Measurements from ENCODE around the gene CFAP92.

CFAP92 gene

DNA sequence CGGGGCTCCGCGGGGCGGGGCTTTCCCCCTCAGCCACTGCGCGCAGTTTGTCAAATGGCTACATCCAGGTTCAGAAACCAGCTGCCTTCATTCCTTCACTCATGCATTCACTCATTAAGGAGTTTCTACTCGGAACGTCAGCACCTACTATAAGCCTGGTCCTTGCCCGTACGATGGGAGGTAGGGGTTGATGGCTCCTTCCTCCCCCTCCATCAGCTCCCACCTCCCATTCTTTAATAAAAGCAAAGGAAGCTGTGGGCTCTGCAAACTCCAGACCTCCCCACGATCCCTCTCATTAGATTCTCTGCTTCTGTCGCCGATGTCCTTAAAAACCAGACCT, 267 bp upstream of the CFAP92 start:
- no peak for DNase-seq (ENCODE audit: extremely low spot score)
- TF ChIP-seq CTCF (IDR thresholded peaks at IDR 0.05; ENCODE audit: control extremely low read depth, extremely low read depth, low read depth, missing control alignments) = no peak
- ChIA-PET POLR2A (interaction anchor here (0.9 kb wide), 1 partner anchor 322 kb away, joined by 3 read pairs; a partner anchor contains a TSS), CTCF (interaction anchor here (0.8 to 3.2 kb wide), 3 partner anchors 10 to 313 kb away, joined by 3 to 17 read pairs (median 3); no protein-coding TSS in a partner anchor)

DNA sequence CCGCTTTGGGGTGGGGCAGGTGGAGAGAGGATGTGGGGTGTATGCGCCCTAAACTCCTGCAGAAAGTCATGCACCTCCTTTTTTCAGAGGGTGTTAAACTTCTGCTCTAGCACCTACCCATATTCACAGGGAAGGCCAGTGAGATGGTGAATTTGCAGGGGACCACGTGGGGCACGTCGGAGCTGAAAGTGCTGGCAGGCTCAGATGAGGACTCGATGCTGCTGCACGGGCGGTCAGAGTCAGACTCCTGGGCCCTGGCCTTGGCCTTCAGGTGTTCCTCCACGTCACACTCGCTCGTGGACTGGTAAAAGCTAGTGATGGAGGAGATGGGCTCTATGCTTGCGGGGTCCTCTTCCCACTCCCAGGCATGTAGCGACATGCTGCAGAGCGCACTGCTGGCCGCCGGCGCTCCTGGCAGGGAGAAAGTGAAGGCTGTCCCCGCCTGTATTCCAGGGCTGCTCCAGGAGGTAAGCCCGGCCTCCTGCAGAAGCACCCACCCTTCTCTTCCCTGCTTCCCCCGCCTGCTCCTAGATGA, 883 bp downstream of the CFAP92 start:
- TF ChIP-seq CTCF (IDR thresholded peaks at IDR 0.05; ENCODE audit: control extremely low read depth, extremely low read depth, low read depth, missing control alignments) = no peak
- no peak for DNase-seq (ENCODE audit: extremely low spot score)
- CTCF ChIA-PET = no interaction called here
- POLR2A ChIA-PET = no interaction called here

GRCh38 chr3:128991355-128991895, 2.5 kb downstream of the CFAP92 start:
- no peak for TF ChIP-seq CTCF (IDR thresholded peaks at IDR 0.05; ENCODE audit: control extremely low read depth, extremely low read depth, low read depth, missing control alignments)
- POLR2A ChIA-PET = no interaction called here
- DNase-seq (ENCODE audit: extremely low spot score) = no peak
- CTCF ChIA-PET = no interaction called here

GRCh38 chr3:128988286-128988685, 5.6 kb downstream of the CFAP92 start:
- DNase-seq (ENCODE audit: extremely low spot score) = no peak
- POLR2A ChIA-PET = no interaction called here
- CTCF ChIA-PET = interaction anchor here (1.4 to 3.7 kb wide), 2 partner anchors 17 to 18 kb away, joined by 3 to 19 read pairs; no protein-coding TSS in a partner anchor
- TF ChIP-seq CTCF (IDR thresholded peaks at IDR 0.05; ENCODE audit: control extremely low read depth, extremely low read depth, low read depth, missing control alignments) = no peak

DNA sequence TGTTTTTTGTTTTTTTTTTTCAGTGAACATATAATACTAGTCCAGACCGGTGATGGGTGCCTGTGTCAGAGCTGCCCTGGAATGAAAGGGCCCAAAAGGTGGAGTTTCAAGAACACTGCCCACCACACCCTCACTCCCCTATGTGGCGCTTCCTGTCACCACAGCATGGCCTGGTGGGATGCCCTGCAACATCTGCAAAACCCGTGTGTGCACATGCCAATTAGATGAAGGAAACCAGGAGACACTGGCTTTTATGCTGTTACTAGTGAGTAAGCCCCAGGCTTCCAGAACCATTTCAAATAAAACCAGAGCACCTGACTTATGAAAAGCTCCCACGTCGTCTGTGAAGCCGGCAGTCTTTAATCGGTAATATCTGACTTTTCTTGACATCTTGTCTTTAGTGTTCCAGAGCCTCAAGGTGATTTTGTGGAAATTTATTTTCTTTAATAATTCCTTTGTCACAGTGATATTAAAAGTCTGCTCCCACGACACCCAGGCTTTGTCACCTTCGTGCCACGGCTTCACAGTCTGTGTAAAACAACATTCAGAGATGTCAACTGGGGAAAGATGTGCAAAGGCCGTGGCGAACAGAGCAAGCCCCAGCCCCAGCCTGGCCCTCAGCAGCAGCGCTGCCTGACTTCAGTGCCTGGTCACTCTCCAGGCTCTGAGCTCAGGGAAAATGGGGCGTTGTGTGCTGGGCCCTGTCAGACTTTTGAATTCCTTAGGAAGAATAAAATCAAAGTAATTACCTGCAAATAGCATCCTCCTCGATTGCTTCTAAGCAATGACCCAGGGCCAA, 6.4 kb downstream of the CFAP92 start:
- CTCF ChIA-PET = interaction anchor here (1.4 to 3.7 kb wide), 2 partner anchors 16 to 17 kb away, joined by 3 to 19 read pairs; no protein-coding TSS in a partner anchor
- POLR2A ChIA-PET = no interaction called here
- TF ChIP-seq CTCF (IDR thresholded peaks at IDR 0.05; ENCODE audit: control extremely low read depth, extremely low read depth, low read depth, missing control alignments) = no peak
- DNase-seq (ENCODE audit: extremely low spot score) = no peak

DNA sequence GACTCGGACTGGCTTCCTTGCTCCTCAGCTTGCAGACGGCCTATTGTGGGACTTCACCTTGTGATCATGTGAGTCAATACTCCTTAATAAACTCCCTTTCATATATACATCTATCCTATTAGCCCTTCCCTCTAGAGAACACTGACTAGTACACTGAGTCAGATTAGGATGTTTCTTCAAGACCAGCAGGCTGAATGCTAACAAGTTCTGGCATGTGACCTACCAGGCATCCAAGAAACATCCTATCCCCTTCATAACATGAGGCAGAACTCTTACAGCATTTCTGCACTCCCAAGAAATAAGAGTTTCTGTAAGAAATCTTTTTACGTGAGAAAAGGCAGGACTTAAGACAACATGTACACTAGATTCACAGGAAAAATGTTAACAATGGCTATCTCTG, 9.3 kb downstream of the CFAP92 start:
- POLR2A ChIA-PET = no interaction called here
- CTCF ChIA-PET = interaction anchor here (1.2 to 1.3 kb wide), 2 partner anchors 14 kb away, joined by 6 to 8 read pairs; no protein-coding TSS in a partner anchor
- DNase-seq (ENCODE audit: extremely low spot score) = no peak
- TF ChIP-seq CTCF (IDR thresholded peaks at IDR 0.05; ENCODE audit: control extremely low read depth, extremely low read depth, low read depth, missing control alignments) = no peak

All from GM10248 (cell line).